Smooth muscle cell (in vitro differentiated cells): ENCODE data around the gene PNPLA7. TPM values are rescaled to one million over a fixed set of nuclear protein-coding genes. Genes with fewer than 3 reads are reported as not detected.
"Not testable (repeated sequence)": the region's sequence is repeated elsewhere in the genome, so short reads cannot be mapped to it uniquely, and the experiment has no call there.

ENCODE experiments used
- DNase-seq: peaks from one replicate; lab custom pipeline; 2025; ENCODE audit not compliant: unreplicated experiment; lab: John Stamatoyannopoulos, UW
- H2AFZ ChIP-seq: fragments of 200-600 bp; sonication (generic); 2 replicates; pipeline ENCODE4 v1.6.0; 2016; ENCODE audit warnings: antibody characterized with exemption, low read depth, mild to moderate bottlenecking
- H3F3A ChIP-seq: fragments of 200-600 bp; sonication (generic); 2 replicates; pipeline ENCODE4 v1.6.0; 2017; ENCODE audit warnings: antibody characterized with exemption, low read depth
- H3K27ac ChIP-seq: fragments of 200-600 bp; sonication (generic); 2 replicates; pipeline ENCODE4 v1.5.1; 2016; ENCODE audit warnings: low read depth, mild to moderate bottlenecking
- H3K27me3 ChIP-seq: fragments of 200-600 bp; sonication (generic); 2 replicates; pipeline ENCODE4 v1.6.1; 2016; ENCODE audit warnings: low read depth, mild to moderate bottlenecking
- H3K36me3 ChIP-seq: fragments of 200-600 bp; sonication (generic); 2 replicates; pipeline ENCODE4 v1.5.1; 2016; ENCODE audit warnings: low read depth
- H3K4me1 ChIP-seq: fragments of 200-600 bp; sonication (generic); 2 replicates; pipeline ENCODE4 v1.5.1; 2016; ENCODE audit warnings: low read depth
- H3K4me2 ChIP-seq: fragments of 200-600 bp; sonication (generic); 2 replicates; pipeline ENCODE4 v1.6.0; 2016; ENCODE audit warnings: mild to moderate bottlenecking
- H3K4me3 ChIP-seq: fragments of 200-600 bp; sonication (generic); 2 replicates; pipeline ENCODE4 v1.5.1; 2016; ENCODE audit warnings: mild to moderate bottlenecking
- H3K79me2 ChIP-seq: fragments of 200-600 bp; sonication (generic); 2 replicates; pipeline ENCODE4 v1.6.0; 2016; ENCODE audit warnings: low read depth, mild to moderate bottlenecking
- H3K9ac ChIP-seq: fragments of 200-600 bp; sonication (generic); 2 replicates; pipeline ENCODE4 v1.6.0; 2016; ENCODE audit warnings: low read depth
- H3K9me3 ChIP-seq: fragments of 200-600 bp; sonication (generic); replicated peaks from 2 replicates; pipeline ENCODE4 v1.5.1; 2016; ENCODE audit warnings: low read depth
- H4K20me1 ChIP-seq: fragments of 200-600 bp; sonication (generic); 2 replicates; pipeline ENCODE4 v1.6.0; 2016; ENCODE audit warnings: low read depth
- CTCF ChIP-seq: fragments of 200-600 bp; sonication (generic); IDR thresholded peaks from 2 replicates; pipeline ENCODE4 v1.5.1; 2017; ENCODE audit warnings: borderline replicate concordance, mild to moderate bottlenecking, antibody characterized with exemption; ENCODE audit not compliant: insufficient read depth, poor library complexity, severe bottlenecking
- WGBS: methylation state at CpG from one replicate; pipeline ENCODE4 v1.1.7; 2016; ENCODE audit warnings: low lambda C conversion rate; 5-methylcytosine and 5-hydroxymethylcytosine counted together
- polyA plus RNA-seq: library from polyadenylated mRNA; unstranded; fragments of >200 nt; fragmentation: Nextera tagmentation; extraction: Ambion mirVana; gene quantifications from 2 replicates; pipeline ENCODE4 v1.2.1, GENCODE V29; 2016
- total RNA-seq: library from RNA; depleted of rRNA; stranded (reverse); fragments of >200 nt; gene quantifications from 2 replicates; pipeline ENCODE4 v1.2.3, GENCODE V29; 2014

The PNPLA7 gene
- total and polyA plus RNA-seq, 2 experiments from 2014 or later = 0.46 to 0.67 TPM

GRCh38 chr9:137575364-137575715, 25.1 kb upstream of the PNPLA7 start:
- no peaks in the 10 kb centered on the region for H3K27me3 ChIP-seq
- H3K27ac ChIP-seq = no peak overlapping the region
- no peak overlapping the region for H3K4me3 ChIP-seq
- no peak for TF ChIP-seq CTCF
- H3K9me3 ChIP-seq = no peaks in the 10 kb centered on the region
- H3K4me1 ChIP-seq = peaks cover 11% of the 10 kb centered on the region
- peaks cover 32% of the 10 kb centered on the region for H3K79me2 ChIP-seq
- H3K4me2 ChIP-seq = no peak overlapping the region
- DNase-seq = no peak
- no peaks in the 10 kb centered on the region for H3F3A ChIP-seq
- peaks cover 12% of the 10 kb centered on the region for H4K20me1 ChIP-seq
- peaks cover 3% of the 10 kb centered on the region for H3K36me3 ChIP-seq
- no peak overlapping the region for H3K9ac ChIP-seq
- no peak overlapping the region for H2AFZ ChIP-seq
- 84% methylated on average over 9 of the region's 9 CpGs for WGBS

GRCh38 chr9:137574192-137574591, 24.0 kb upstream of the PNPLA7 start:
- TF ChIP-seq CTCF = no peak
- WGBS = 94% methylated on average over 10 of the region's 10 CpGs
- Histone ChIP-seq H2AFZ (no peak overlapping the region), H3K27me3 (no peaks in the 10 kb centered on the region), H3K9me3 (no peaks in the 10 kb centered on the region), H3K4me3 (no peak overlapping the region), H3F3A (no peaks in the 10 kb centered on the region), H4K20me1 (peaks cover 12% of the 10 kb centered on the region), H3K9ac (no peak overlapping the region), H3K4me2 (no peak overlapping the region), H3K36me3 (peaks cover 3% of the 10 kb centered on the region), H3K4me1 (peaks cover 11% of the 10 kb centered on the region), H3K79me2 (peaks cover 35% of the 10 kb centered on the region), H3K27ac (no peak overlapping the region)
- DNase-seq = no peak

GRCh38 chr9:137570566-137570965, 20.4 kb upstream of the PNPLA7 start:
- H2AFZ ChIP-seq = no peak overlapping the region
- no peak for TF ChIP-seq CTCF
- no peaks in the 10 kb centered on the region for H3K4me1 ChIP-seq

GRCh38 chr9:137569609-137570203, 19.5 kb upstream of the PNPLA7 start:
- H3K36me3 ChIP-seq = peaks cover 3% of the 10 kb centered on the region
- no peaks in the 10 kb centered on the region for H3K27me3 ChIP-seq
- H2AFZ ChIP-seq = no peak overlapping the region
- TF ChIP-seq CTCF = no peak
- no peak overlapping the region for H3K27ac ChIP-seq
- no peaks in the 10 kb centered on the region for H3K9me3 ChIP-seq
- no peak overlapping the region for H3K4me3 ChIP-seq
- H4K20me1 ChIP-seq = no peaks in the 10 kb centered on the region
- H3F3A ChIP-seq = no peaks in the 10 kb centered on the region
- no peak overlapping the region for H3K4me2 ChIP-seq
- no peak overlapping the region for H3K9ac ChIP-seq
- peaks cover 10% of the 10 kb centered on the region for H3K79me2 ChIP-seq
- DNase-seq = no peak
- H3K4me1 ChIP-seq = no peaks in the 10 kb centered on the region
- WGBS = 97% methylated on average over 5 of the region's 5 CpGs

More at GRCh38 chr9:137570566-137570965, 20.4 kb upstream of the PNPLA7 start:
- Histone ChIP-seq H3K9me3 (no peaks in the 10 kb centered on the region), H3K79me2 (peaks cover 10% of the 10 kb centered on the region), H3F3A (no peaks in the 10 kb centered on the region), H3K27me3 (no peaks in the 10 kb centered on the region), H3K4me2 (no peak overlapping the region), H3K36me3 (peaks cover 3% of the 10 kb centered on the region), H4K20me1 (no peaks in the 10 kb centered on the region), H3K27ac (no peak overlapping the region), H3K4me3 (no peak overlapping the region), H3K9ac (no peak overlapping the region)
- DNase-seq = no peak
- WGBS = over 99% methylated on average over 3 of the region's 3 CpGs

- not testable (repeated sequence) for H3K4me2 ChIP-seq, H3K27me3 ChIP-seq, H3F3A ChIP-seq, H3K36me3 ChIP-seq, H3K9ac ChIP-seq, H3K9me3 ChIP-seq, H3K79me2 ChIP-seq, H3K4me3 ChIP-seq, H4K20me1 ChIP-seq, H2AFZ ChIP-seq, H3K4me1 ChIP-seq, H3K27ac ChIP-seq, DNase-seq
- 92% methylated on average over 5 of the region's 5 CpGs for WGBS
Measured at GRCh38 chr9:137568445-137568844, 18.2 kb upstream of the PNPLA7 start.
